Endodermal cell (in vitro differentiated cells): ENCODE measurements around the gene LRGUK. TPM values are rescaled to one million over a fixed set of nuclear protein-coding genes. Genes with fewer than 3 reads are reported as not detected.

ENCODE experiments used
- DNase-seq: peaks from one replicate; pipeline ENCODE4 v3.0.0-alpha.2; 2017
- H3K27ac ChIP-seq: 2 replicates; pipeline ENCODE4 v1.5.1; 2013; ENCODE audit warnings: mild to moderate bottlenecking, low read depth, low read length, moderate library complexity
- H3K27me3 ChIP-seq: 2 replicates; pipeline ENCODE4 v1.6.1; 2013; ENCODE audit warnings: mild to moderate bottlenecking, low read length, moderate library complexity; ENCODE audit not compliant: insufficient read depth, control insufficient read depth, poor library complexity, severe bottlenecking
- H3K36me3 ChIP-seq: 2 replicates; pipeline ENCODE4 v1.7.0; 2013; ENCODE audit warnings: mild to moderate bottlenecking, low read length, moderate library complexity; ENCODE audit not compliant: control insufficient read depth, insufficient read depth
- H3K4me1 ChIP-seq: one replicate; pipeline ENCODE4 v1.7.0; 2013; ENCODE audit warnings: low read length; ENCODE audit not compliant: control insufficient read depth, insufficient read depth
- H3K4me3 ChIP-seq: 2 replicates; pipeline ENCODE4 v1.5.1; 2013; ENCODE audit warnings: mild to moderate bottlenecking, low read length, moderate library complexity
- H3K9ac ChIP-seq: 2 replicates; pipeline ENCODE4 v1.6.1; 2013; ENCODE audit warnings: mild to moderate bottlenecking, low read length, moderate library complexity; ENCODE audit not compliant: poor library complexity, severe bottlenecking; ENCODE audit errors: extremely low read depth
- H3K9me3 ChIP-seq: 2 replicates; pipeline ENCODE4 v1.6.1; 2013; ENCODE audit warnings: mild to moderate bottlenecking, low read length, moderate library complexity; ENCODE audit not compliant: control insufficient read depth
- H3K27ac Mint-ChIP-seq: 2 replicates; pipeline ENCODE4 v1.8.0; 2020; ENCODE audit warnings: mixed read lengths
- H3K27me3 Mint-ChIP-seq: 2 replicates; pipeline ENCODE4 v1.8.0; 2021; ENCODE audit warnings: mild to moderate bottlenecking, mixed read lengths; ENCODE audit not compliant: insufficient read depth
- H3K36me3 Mint-ChIP-seq: 2 replicates; pipeline ENCODE4 v1.8.0; 2020; ENCODE audit warnings: low read depth, mixed read lengths
- H3K4me1 Mint-ChIP-seq: 2 replicates; pipeline ENCODE4 v1.8.0; 2020; ENCODE audit warnings: mixed read lengths
- H3K4me3 Mint-ChIP-seq: 2 replicates; pipeline ENCODE4 v1.8.0; 2020; ENCODE audit warnings: mild to moderate bottlenecking, moderate library complexity, mixed read lengths
- H3K9me3 Mint-ChIP-seq: 2 replicates; pipeline ENCODE4 v1.8.0; 2020; ENCODE audit warnings: mild to moderate bottlenecking, mixed read lengths
- WGBS, 2 experiments: methylation state at CpG; one replicate each; pipeline versions ENCODE4 v1.1.5 to v1.1.7; 2013; ENCODE audit warnings: missing lambda C conversion rate in 2 of 2, mixed read lengths in 1 of 2; ENCODE audit not compliant: insufficient coverage in 1 of 2, insufficient read length in 1 of 2; 5-methylcytosine and 5-hydroxymethylcytosine counted together
- total RNA-seq, 2 donors: library from RNA; stranded (reverse); fragmentation: NEBNext Ultra II Directional in 1 of 2; extraction: Animal tissue kit (Norgen Biotek cat#: 25700) in 1 of 2; gene quantifications; 2 replicates in 1 of 2; 3 replicates in 1 of 2; pipeline ENCODE4 v1.2.1, GENCODE V29; 2021
- TF ChIP-seq, protein P1 (sequence below): fragments of 200-600 bp; sonication (generic); conservative IDR thresholded peaks from 2 replicates; pipeline ENCODE4 v1.5.0; 2021; ENCODE audit warnings: antibody characterized with exemption, mild to moderate bottlenecking

LRGUK gene
- total RNA-seq, 2 donors from 2014 or later: 0.89 to 1.3 TPM

DNA sequence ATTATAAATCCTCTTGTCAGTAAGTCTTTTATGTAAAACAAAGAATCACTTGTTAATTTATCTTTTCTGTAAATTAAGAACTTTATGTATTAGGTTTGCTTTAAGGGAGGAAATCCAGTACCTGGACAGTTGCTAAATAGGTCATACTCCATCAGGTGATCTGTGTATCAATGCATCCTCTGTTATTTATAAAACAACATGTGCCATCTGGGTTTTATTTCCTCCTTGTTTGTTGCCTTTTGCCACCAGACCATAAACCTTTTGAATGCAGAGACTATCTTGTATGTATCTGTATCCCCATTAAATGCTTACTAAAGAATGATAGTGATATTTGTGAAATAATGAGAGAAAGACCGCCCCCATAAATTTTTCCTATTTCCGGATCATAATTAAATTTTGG, 119.6 kb downstream of the LRGUK start:
- Histone ChIP-seq H3K27me3 (no peaks in the 10 kb centered on the region), H3K4me3 (no peak overlapping the region), H3K4me1 (no peaks in the 10 kb centered on the region), H3K27ac (no peak overlapping the region), H3K9me3 (no peaks in the 10 kb centered on the region), H3K36me3 (no peaks in the 10 kb centered on the region), H3K9ac (no peak overlapping the region)
- Mint-ChIP-seq H3K4me3 (no peak overlapping the region), H3K27me3 (no peaks in the 10 kb centered on the region), H3K4me1 (no peaks in the 10 kb centered on the region), H3K27ac (no peak overlapping the region), H3K36me3 (no peaks in the 10 kb centered on the region), H3K9me3 (peaks cover 2% of the 10 kb centered on the region)
- TF ChIP-seq, protein P1, sequence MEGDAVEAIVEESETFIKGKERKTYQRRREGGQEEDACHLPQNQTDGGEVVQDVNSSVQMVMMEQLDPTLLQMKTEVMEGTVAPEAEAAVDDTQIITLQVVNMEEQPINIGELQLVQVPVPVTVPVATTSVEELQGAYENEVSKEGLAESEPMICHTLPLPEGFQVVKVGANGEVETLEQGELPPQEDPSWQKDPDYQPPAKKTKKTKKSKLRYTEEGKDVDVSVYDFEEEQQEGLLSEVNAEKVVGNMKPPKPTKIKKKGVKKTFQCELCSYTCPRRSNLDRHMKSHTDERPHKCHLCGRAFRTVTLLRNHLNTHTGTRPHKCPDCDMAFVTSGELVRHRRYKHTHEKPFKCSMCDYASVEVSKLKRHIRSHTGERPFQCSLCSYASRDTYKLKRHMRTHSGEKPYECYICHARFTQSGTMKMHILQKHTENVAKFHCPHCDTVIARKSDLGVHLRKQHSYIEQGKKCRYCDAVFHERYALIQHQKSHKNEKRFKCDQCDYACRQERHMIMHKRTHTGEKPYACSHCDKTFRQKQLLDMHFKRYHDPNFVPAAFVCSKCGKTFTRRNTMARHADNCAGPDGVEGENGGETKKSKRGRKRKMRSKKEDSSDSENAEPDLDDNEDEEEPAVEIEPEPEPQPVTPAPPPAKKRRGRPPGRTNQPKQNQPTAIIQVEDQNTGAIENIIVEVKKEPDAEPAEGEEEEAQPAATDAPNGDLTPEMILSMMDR: no peak
- DNase-seq: no peak
- WGBS, 2 experiments: 85% methylated on average over 2 of the region's 2 CpGs; no CpG with 5 or more reads in 1 of the 2 experiments

DNA sequence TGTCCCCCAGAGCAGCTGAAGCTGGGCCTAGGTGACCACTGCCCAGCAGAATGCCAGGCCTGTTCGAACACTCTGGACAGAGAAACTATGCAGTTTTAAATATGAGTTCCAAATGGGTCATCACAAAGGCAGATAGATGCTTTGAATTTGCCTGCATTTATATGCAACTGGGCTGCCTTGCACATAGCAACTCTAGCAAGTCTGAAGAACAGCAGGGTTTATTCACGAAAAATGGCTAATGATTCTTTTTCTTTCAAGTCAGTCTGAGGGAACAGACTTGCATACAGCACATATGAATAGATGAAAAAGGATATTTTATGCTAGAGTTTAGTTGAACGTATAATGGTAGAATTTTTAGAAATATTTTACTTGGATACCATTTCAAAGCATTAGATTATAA, 121.1 kb downstream of the LRGUK start:
- no peak overlapping the region for H3K9ac ChIP-seq
- DNase-seq: no peak
- WGBS, 2 experiments: 80 to 82% methylated on average over 2 of the region's 3 CpGs
- TF ChIP-seq, protein P1: no peak
- Mint-ChIP-seq H3K4me3 (no peak overlapping the region), H3K27ac (no peak overlapping the region), H3K4me1 (no peaks in the 10 kb centered on the region), H3K27me3 (no peaks in the 10 kb centered on the region), H3K9me3 (no peaks in the 10 kb centered on the region), H3K36me3 (no peaks in the 10 kb centered on the region)
- H3K27me3 ChIP-seq: no peaks in the 10 kb centered on the region
- H3K4me1 ChIP-seq: no peaks in the 10 kb centered on the region
- no peak overlapping the region for H3K27ac ChIP-seq
- H3K4me3 ChIP-seq: no peak overlapping the region
- H3K36me3 ChIP-seq: no peaks in the 10 kb centered on the region
- no peaks in the 10 kb centered on the region for H3K9me3 ChIP-seq

DNA sequence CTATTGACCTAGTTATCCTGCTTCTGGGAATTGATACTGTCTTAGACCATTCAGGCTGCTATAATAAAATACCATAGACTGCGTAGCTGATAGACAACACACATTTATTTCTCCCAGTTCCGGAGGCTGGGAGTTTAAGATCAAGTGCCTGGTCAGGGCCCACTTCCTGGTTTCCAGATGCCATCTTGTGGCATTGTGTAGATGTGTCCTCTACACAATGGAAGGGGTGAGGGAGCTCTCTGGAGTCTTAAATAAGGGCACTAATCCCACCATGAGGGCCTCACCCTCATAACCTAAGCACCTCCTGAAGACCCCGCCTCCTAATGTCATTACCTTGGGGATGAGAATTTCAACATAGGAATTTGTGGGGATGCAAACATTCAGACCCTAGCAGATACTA, 127.2 kb downstream of the LRGUK start:
- DNase-seq: no peak
- Mint-ChIP-seq H3K27me3 (no peaks in the 10 kb centered on the region), H3K9me3 (no peaks in the 10 kb centered on the region), H3K4me3 (no peak overlapping the region), H3K4me1 (no peaks in the 10 kb centered on the region), H3K27ac (no peak overlapping the region), H3K36me3 (no peaks in the 10 kb centered on the region)
- Histone ChIP-seq H3K9ac (no peak overlapping the region), H3K4me3 (no peak overlapping the region), H3K27ac (no peak overlapping the region), H3K9me3 (no peaks in the 10 kb centered on the region), H3K27me3 (no peaks in the 10 kb centered on the region), H3K4me1 (no peaks in the 10 kb centered on the region), H3K36me3 (no peaks in the 10 kb centered on the region)
- TF ChIP-seq, protein P1: peak; percentile 29
- 83 to 98% methylated on average over 1 to 2 of the region's 3 CpGs for WGBS, 2 experiments
